ENCODE measurements around the gene PEX7. TPM values are rescaled to one million over a fixed set of nuclear protein-coding genes. Genes with fewer than 3 reads are reported as not detected.
"Not testable (repeated sequence)": the region's sequence is repeated elsewhere in the genome, so short reads cannot be mapped to it uniquely, and the experiment has no call there.

Gene PEX7
- polyA plus RNA-seq, 3 donors = 3.0 to 6.1 (median 3.9) TPM

- peaks cover 28 to 34% of the 10 kb centered on the region in 2 donors for H3K36me3 Mint-ChIP-seq
- intact Hi-C loops (cut with micrococcal nuclease) = no loop called here
Observed at GRCh38 chr6:136846046-136846445, 23.7 kb downstream of the PEX7 start.

GRCh38 chr6:136846477-136846876 is 24.1 kb downstream of the PEX7 start:
- not testable (repeated sequence) for H3K27me3 Mint-ChIP-seq (ENCODE audit: low read depth in 3 of 3)

More at GRCh38 chr6:136846046-136846445, 23.7 kb downstream of the PEX7 start:
- no peak overlapping the region for H3K27ac ChIP-seq (ENCODE audit: low read depth in 1 of 2, low read length in 2 of 2)
- no peaks in the 10 kb centered on the region for H3K4me1 ChIP-seq (ENCODE audit: control insufficient read depth in 1 of 2, insufficient read depth in 2 of 2, low read length in 2 of 2)
- Mint-ChIP-seq H3K27ac (no peak overlapping the region), H3K9me3 (peaks cover 0 to 6% (median 0%) of the 10 kb centered on the region in 7 donors), H3K4me1 (peaks cover 2% of the 10 kb centered on the region), H3K4me3 (no peak overlapping the region), H3K27me3 (ENCODE audit: low read depth in 3 of 3) (no peaks in the 10 kb centered on the region)
- H3K9me3 ChIP-seq (replicated peaks in 1 of 2; ENCODE audit: control insufficient read depth in 1 of 2, insufficient read depth in 1 of 2, low read length in 2 of 2) = no peaks in the 10 kb centered on the region
- H3K27me3 ChIP-seq (ENCODE audit: control insufficient read depth in 2 of 2, insufficient read depth in 2 of 2, low read length in 2 of 2) = no peaks in the 10 kb centered on the region
- DNase-seq = peak; percentile 34 to 46 (median 34)
- H3K4me3 ChIP-seq (replicated peaks in 1 of 3; ENCODE audit: low read depth in 2 of 3, low read length in 3 of 3) = no peak overlapping the region
- no peaks in the 10 kb centered on the region for H4K20me1 ChIP-seq (ENCODE audit: insufficient read depth, low read length)
- peaks cover 4 to 6% of the 10 kb centered on the region in 2 donors for H3K36me3 ChIP-seq (replicated peaks in 1 of 2; ENCODE audit: control insufficient read depth in 1 of 2, insufficient read depth in 2 of 2, low read length in 2 of 2)
- no peaks in the 10 kb centered on the region for H3K79me2 ChIP-seq (ENCODE audit: insufficient read depth, low read length)
- H3K9ac ChIP-seq (ENCODE audit: insufficient read depth, low read length, poor library complexity, severe bottlenecking) = no peak overlapping the region
- peak; percentile 83 for TF ChIP-seq CTCF (IDR thresholded peaks at IDR 0.05)
- no peak overlapping the region for H2AFZ ChIP-seq (ENCODE audit: insufficient read depth, low read depth, low read length, poor library complexity, severe bottlenecking)
- WGBS (ENCODE audit: insufficient coverage) = no CpG with 5 or more reads among the region's 3 CpGs
- no peak overlapping the region for H3K4me2 ChIP-seq (replicated peaks; ENCODE audit: extremely low read depth, low read length, poor library complexity, severe bottlenecking)

GRCh38 chr6:136849979-136850563 is 27.7 kb downstream of the PEX7 start:
- H3K27me3 Mint-ChIP-seq (ENCODE audit: low read depth in 3 of 3); H3K36me3 ChIP-seq (replicated peaks in 1 of 2; ENCODE audit: control insufficient read depth in 1 of 2, insufficient read depth in 2 of 2, low read length in 2 of 2); H3K27ac ChIP-seq (ENCODE audit: low read depth in 1 of 2, low read length in 2 of 2); H3K4me2 ChIP-seq (replicated peaks; ENCODE audit: extremely low read depth, low read length, poor library complexity, severe bottlenecking); H3K27ac Mint-ChIP-seq; H4K20me1 ChIP-seq (ENCODE audit: insufficient read depth, low read length); H3K4me3 ChIP-seq (replicated peaks in 1 of 3; ENCODE audit: low read depth in 2 of 3, low read length in 3 of 3); H3K4me1 ChIP-seq (ENCODE audit: control insufficient read depth in 1 of 2, insufficient read depth in 2 of 2, low read length in 2 of 2); H3K27me3 ChIP-seq (ENCODE audit: control insufficient read depth in 2 of 2, insufficient read depth in 2 of 2, low read length in 2 of 2); DNase-seq; H3K79me2 ChIP-seq (ENCODE audit: insufficient read depth, low read length); H3K9me3 Mint-ChIP-seq; H3K9me3 ChIP-seq (replicated peaks in 1 of 2; ENCODE audit: control insufficient read depth in 1 of 2, insufficient read depth in 1 of 2, low read length in 2 of 2); H3K9ac ChIP-seq (ENCODE audit: insufficient read depth, low read length, poor library complexity, severe bottlenecking); H2AFZ ChIP-seq (ENCODE audit: insufficient read depth, low read depth, low read length, poor library complexity, severe bottlenecking); H3K4me3 Mint-ChIP-seq; intact Hi-C loops (cut with micrococcal nuclease); H3K4me1 Mint-ChIP-seq: not testable (repeated sequence)
- WGBS (ENCODE audit: insufficient coverage) = no CpG with 5 or more reads among the region's 4 CpGs
- H3K36me3 Mint-ChIP-seq = peaks cover 28% of the 10 kb centered on the region in 2 donors

More at GRCh38 chr6:136846477-136846876, 24.1 kb downstream of the PEX7 start:
- peaks cover 25 to 30% of the 10 kb centered on the region in 2 donors for H3K36me3 Mint-ChIP-seq
- H3K36me3 ChIP-seq (replicated peaks in 1 of 2; ENCODE audit: control insufficient read depth in 1 of 2, insufficient read depth in 2 of 2, low read length in 2 of 2); H3K79me2 ChIP-seq (ENCODE audit: insufficient read depth, low read length); H3K9me3 ChIP-seq (replicated peaks in 1 of 2; ENCODE audit: control insufficient read depth in 1 of 2, insufficient read depth in 1 of 2, low read length in 2 of 2); H3K27me3 ChIP-seq (ENCODE audit: control insufficient read depth in 2 of 2, insufficient read depth in 2 of 2, low read length in 2 of 2); H3K4me3 Mint-ChIP-seq; H3K27ac Mint-ChIP-seq; H2AFZ ChIP-seq (ENCODE audit: insufficient read depth, low read depth, low read length, poor library complexity, severe bottlenecking); H3K9ac ChIP-seq (ENCODE audit: insufficient read depth, low read length, poor library complexity, severe bottlenecking); H4K20me1 ChIP-seq (ENCODE audit: insufficient read depth, low read length); H3K27ac ChIP-seq (ENCODE audit: low read depth in 1 of 2, low read length in 2 of 2); intact Hi-C loops (cut with micrococcal nuclease); H3K4me1 ChIP-seq (ENCODE audit: control insufficient read depth in 1 of 2, insufficient read depth in 2 of 2, low read length in 2 of 2); H3K9me3 Mint-ChIP-seq; H3K4me1 Mint-ChIP-seq; DNase-seq; H3K4me2 ChIP-seq (replicated peaks; ENCODE audit: extremely low read depth, low read length, poor library complexity, severe bottlenecking); H3K4me3 ChIP-seq (replicated peaks in 1 of 3; ENCODE audit: low read depth in 2 of 3, low read length in 3 of 3): not testable (repeated sequence)
- WGBS (ENCODE audit: insufficient coverage) = no CpG with 5 or more reads among the region's 4 CpGs
